ENCODE results near the gene AOPEP. TPM values are rescaled to one million over a fixed set of nuclear protein-coding genes. Genes with fewer than 3 reads are reported as not detected.

The AOPEP gene
- polyA plus RNA-seq, 1 donor, result 44.3 TPM

DNA sequence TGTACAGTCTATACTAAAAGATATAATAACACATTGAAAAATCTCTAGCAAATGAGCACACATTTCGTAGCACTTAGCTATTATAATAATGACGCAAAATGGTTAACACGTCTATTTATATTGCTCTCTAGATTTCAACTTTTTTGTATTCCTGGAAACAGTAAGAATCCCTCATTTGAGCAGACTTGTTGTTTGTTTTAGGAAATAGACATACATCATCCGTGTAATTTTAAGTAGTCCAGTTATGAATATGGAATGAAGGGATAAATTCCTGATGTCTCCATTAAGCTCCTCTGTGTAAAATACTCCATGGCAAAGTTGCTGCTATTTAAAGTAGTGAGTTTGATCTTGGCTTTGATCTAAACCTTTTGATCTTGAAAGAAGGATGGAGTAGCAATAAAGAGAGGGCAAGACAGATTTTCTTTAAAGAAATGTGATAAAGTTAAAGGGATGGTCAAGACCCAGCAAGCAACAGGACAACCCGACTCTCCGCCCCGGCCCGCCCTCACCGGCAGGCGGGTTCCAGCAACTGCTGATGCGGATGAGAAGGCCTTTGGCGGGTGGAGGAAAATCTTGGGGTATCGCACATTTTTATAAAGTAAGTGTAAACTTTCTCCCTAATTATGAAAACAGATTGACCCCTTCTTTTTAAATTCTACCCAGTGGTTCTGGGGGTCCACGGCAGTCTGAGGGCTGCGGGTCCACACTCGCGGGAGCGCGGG, 277.4 kb downstream of the AOPEP start:
- Histone ChIP-seq H3K4me3 (ENCODE audit: low read length) (peak overlapping the region; percentile 87), H3K27me3 (ENCODE audit: control insufficient read depth, insufficient read depth, low read length) (no peaks in the 10 kb centered on the region), H3K27ac (ENCODE audit: low read length) (peak overlapping the region; percentile 98), H3K9me3 (ENCODE audit: control insufficient read depth, low read depth, low read length) (no peaks in the 10 kb centered on the region), H3K4me1 (ENCODE audit: control insufficient read depth, insufficient read depth, low read length) (peaks cover 15% of the 10 kb centered on the region), H3K36me3 (ENCODE audit: control insufficient read depth, insufficient read depth, low read length) (no peaks in the 10 kb centered on the region)
- DNase-seq, result peak in 1 of 2 donors; percentile 78
- 52% methylated on average over 2 of the region's 19 CpGs for WGBS (ENCODE audit: insufficient coverage, low lambda C conversion rate)

- Histone ChIP-seq H3K27ac (ENCODE audit: low read length) (peak overlapping the region; percentile 98), H3K9me3 (ENCODE audit: control insufficient read depth, low read depth, low read length) (no peaks in the 10 kb centered on the region), H3K36me3 (ENCODE audit: control insufficient read depth, insufficient read depth, low read length) (peaks cover 3% of the 10 kb centered on the region), H3K4me3 (ENCODE audit: low read length) (peak overlapping the region; percentile 87), H3K4me1 (ENCODE audit: control insufficient read depth, insufficient read depth, low read length) (peaks cover 15% of the 10 kb centered on the region), H3K27me3 (ENCODE audit: control insufficient read depth, insufficient read depth, low read length) (no peaks in the 10 kb centered on the region)
- WGBS (ENCODE audit: insufficient coverage, low lambda C conversion rate), result no CpG with 5 or more reads among the region's 133 CpGs
- peak in 1 of 2 donors; percentile 67 for DNase-seq
Observed at GRCh38 chr9:95004411-95005277, 278.1 kb downstream of the AOPEP start.

DNA sequence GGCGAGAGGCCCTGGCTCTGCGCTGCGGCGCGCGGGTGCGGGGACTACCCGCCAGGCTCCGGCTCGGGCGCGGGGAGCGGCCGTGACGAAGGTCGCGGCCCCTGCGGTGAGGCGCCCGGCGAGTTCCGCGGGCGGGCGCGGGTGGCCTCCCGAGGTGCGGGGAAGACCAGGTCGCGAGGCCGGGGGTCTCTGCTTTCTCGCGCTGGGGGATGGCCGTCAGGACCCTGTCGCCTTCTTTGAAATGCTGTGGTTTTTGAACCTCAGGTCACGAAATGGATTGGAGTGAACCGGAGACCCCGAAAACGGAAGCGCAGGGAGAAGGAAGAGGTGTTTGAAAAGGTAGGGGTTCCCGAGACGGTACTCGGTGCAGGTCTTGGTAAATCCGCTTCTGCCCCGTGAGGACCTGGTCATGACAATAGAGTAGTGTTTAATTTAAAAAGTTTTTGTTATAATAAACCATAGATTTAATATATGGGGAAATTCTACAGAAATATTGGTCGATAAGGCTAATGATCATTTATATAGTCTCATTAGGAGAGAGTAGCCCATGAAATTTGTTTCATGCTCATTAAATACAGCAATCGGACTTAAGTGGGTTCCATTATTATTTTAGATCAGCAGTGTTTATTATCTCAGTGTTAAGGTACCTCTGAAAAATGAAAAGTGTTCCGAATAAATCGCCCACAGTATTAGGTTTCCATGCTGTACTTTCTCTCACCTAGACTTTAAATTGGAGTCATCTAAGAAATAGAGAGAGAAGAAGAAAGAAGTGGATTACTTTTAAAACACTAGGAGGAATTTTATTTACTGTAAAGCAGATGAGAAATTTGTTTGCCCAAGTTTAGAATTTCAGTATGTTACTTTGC, 279.0 kb downstream of the AOPEP start:
- peaks cover 15% of the 10 kb centered on the region for H3K4me1 ChIP-seq (ENCODE audit: control insufficient read depth, insufficient read depth, low read length)
- peak in 1 of 2 donors; percentile 71 for DNase-seq

DNA sequence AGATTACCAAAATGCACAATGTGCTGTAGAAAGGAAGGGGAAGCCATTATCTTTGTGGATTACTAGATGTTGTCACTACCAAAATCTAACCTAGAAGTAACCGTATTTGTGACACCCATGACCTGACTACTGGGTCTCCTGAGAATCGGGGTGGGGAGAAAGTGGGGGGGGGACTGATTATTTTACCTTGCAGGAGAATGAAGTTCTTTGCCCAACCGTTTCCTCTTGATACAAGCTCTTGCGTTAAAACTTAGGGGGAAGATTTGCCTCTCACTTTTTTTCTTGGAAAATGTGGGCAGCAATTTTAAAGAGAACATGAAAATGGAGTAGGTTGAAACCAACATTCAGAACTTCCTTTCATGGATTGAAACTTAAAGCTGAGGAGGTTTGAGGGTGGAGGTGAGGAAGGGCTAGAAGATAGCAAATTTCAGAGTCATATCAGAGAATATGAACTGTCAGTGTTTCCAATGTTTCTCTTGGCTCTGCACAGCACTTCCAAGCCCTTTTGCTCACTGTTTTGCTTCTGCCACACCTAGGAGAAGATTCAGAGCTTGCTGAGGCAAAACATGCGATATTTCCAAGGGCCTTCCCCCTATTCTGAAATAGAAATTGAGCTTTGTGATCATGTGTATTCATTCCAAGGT, 280.8 kb downstream of the AOPEP start:
- Histone ChIP-seq H3K4me1 (ENCODE audit: control insufficient read depth, insufficient read depth, low read length) (peaks cover 15% of the 10 kb centered on the region), H3K27me3 (ENCODE audit: control insufficient read depth, insufficient read depth, low read length) (no peaks in the 10 kb centered on the region), H3K27ac (ENCODE audit: low read length) (peak overlapping the region; percentile 85), H3K36me3 (ENCODE audit: control insufficient read depth, insufficient read depth, low read length) (peaks cover 15% of the 10 kb centered on the region), H3K4me3 (ENCODE audit: low read length) (peak overlapping the region; percentile 74), H3K9me3 (ENCODE audit: control insufficient read depth, low read depth, low read length) (no peaks in the 10 kb centered on the region)
- DNase-seq, result no peak
- 50% methylated on average over 2 of the region's 5 CpGs for WGBS (ENCODE audit: insufficient coverage, low lambda C conversion rate)

More for the DNA sequence above, 279.0 kb downstream of the AOPEP start:
- WGBS (ENCODE audit: insufficient coverage, low lambda C conversion rate), result 68% methylated on average over 3 of the region's 49 CpGs
- H3K4me3 ChIP-seq (ENCODE audit: low read length), result peak overlapping the region; percentile 74
- no peaks in the 10 kb centered on the region for H3K9me3 ChIP-seq (ENCODE audit: control insufficient read depth, low read depth, low read length)
- H3K36me3 ChIP-seq (ENCODE audit: control insufficient read depth, insufficient read depth, low read length), result peaks cover 7% of the 10 kb centered on the region
- H3K27me3 ChIP-seq (ENCODE audit: control insufficient read depth, insufficient read depth, low read length), result no peaks in the 10 kb centered on the region
- H3K27ac ChIP-seq (ENCODE audit: low read length), result peak overlapping the region; percentile 85

- peak overlapping the region; percentile 17 for H3K4me3 ChIP-seq (ENCODE audit: low read length)
- peak overlapping the region; percentile 85 for H3K27ac ChIP-seq (ENCODE audit: low read length)
- no CpG with 5 or more reads among the region's 15 CpGs for WGBS (ENCODE audit: insufficient coverage, low lambda C conversion rate)
- H3K27me3 ChIP-seq (ENCODE audit: control insufficient read depth, insufficient read depth, low read length), result no peaks in the 10 kb centered on the region
- H3K36me3 ChIP-seq (ENCODE audit: control insufficient read depth, insufficient read depth, low read length), result peaks cover 17% of the 10 kb centered on the region
- peak; percentile 52 to 73 for DNase-seq
- no peaks in the 10 kb centered on the region for H3K9me3 ChIP-seq (ENCODE audit: control insufficient read depth, low read depth, low read length)
- H3K4me1 ChIP-seq (ENCODE audit: control insufficient read depth, insufficient read depth, low read length), result peaks cover 10% of the 10 kb centered on the region
Observed at GRCh38 chr9:95008151-95008771, 281.8 kb downstream of the AOPEP start.

DNA sequence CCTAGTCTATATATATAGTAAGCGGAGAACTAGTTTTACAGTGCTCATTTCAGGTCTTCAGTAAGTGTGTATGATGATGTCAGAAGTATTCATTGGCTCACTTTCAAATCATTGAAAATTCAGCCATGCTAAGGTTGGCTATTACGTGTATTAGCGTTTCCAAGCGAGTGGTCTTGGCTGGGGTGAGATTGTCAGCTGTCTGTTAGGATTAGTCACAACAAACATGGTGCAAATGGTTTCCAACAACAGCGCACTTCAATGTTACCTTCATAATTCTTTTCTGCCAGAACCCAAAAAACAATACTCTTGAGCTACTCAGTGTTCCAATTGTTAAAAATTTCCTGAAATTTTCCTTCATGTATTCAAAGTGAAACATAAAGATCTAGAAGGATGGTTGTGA, 283.0 kb downstream of the AOPEP start:
- DNase-seq, result no peak
- no peaks in the 10 kb centered on the region for H3K27me3 ChIP-seq (ENCODE audit: control insufficient read depth, insufficient read depth, low read length)
- peaks cover 10% of the 10 kb centered on the region for H3K4me1 ChIP-seq (ENCODE audit: control insufficient read depth, insufficient read depth, low read length)
- peaks cover 20% of the 10 kb centered on the region for H3K36me3 ChIP-seq (ENCODE audit: control insufficient read depth, insufficient read depth, low read length)
- H3K4me3 ChIP-seq (ENCODE audit: low read length), result no peak overlapping the region
- WGBS (ENCODE audit: insufficient coverage, low lambda C conversion rate), result no CpG with 5 or more reads among the region's 5 CpGs
- peak overlapping the region; percentile 24 for H3K27ac ChIP-seq (ENCODE audit: low read length)
- H3K9me3 ChIP-seq (ENCODE audit: control insufficient read depth, low read depth, low read length), result no peaks in the 10 kb centered on the region

GRCh38 chr9:95010431-95010838, 283.9 kb downstream of the AOPEP start:
- H3K4me3 ChIP-seq (ENCODE audit: low read length), result no peak overlapping the region
- H3K36me3 ChIP-seq (ENCODE audit: control insufficient read depth, insufficient read depth, low read length), result peaks cover 23% of the 10 kb centered on the region
- no peaks in the 10 kb centered on the region for H3K9me3 ChIP-seq (ENCODE audit: control insufficient read depth, low read depth, low read length)
- peak overlapping the region; percentile 20 for H3K27ac ChIP-seq (ENCODE audit: low read length)
- no peak for DNase-seq
- H3K4me1 ChIP-seq (ENCODE audit: control insufficient read depth, insufficient read depth, low read length), result peaks cover 10% of the 10 kb centered on the region
- H3K27me3 ChIP-seq (ENCODE audit: control insufficient read depth, insufficient read depth, low read length), result no peaks in the 10 kb centered on the region
- 90% methylated on average over 3 of the region's 5 CpGs for WGBS (ENCODE audit: insufficient coverage, low lambda C conversion rate)

GRCh38 chr9:95012035-95012708, 285.7 kb downstream of the AOPEP start:
- H3K36me3 ChIP-seq (ENCODE audit: control insufficient read depth, insufficient read depth, low read length), result peaks cover 35% of the 10 kb centered on the region
- H3K4me1 ChIP-seq (ENCODE audit: control insufficient read depth, insufficient read depth, low read length), result peaks cover 10% of the 10 kb centered on the region
- H3K4me3 ChIP-seq (ENCODE audit: low read length), result no peak overlapping the region
- no peak overlapping the region for H3K27ac ChIP-seq (ENCODE audit: low read length)
- H3K27me3 ChIP-seq (ENCODE audit: control insufficient read depth, insufficient read depth, low read length), result no peaks in the 10 kb centered on the region
- H3K9me3 ChIP-seq (ENCODE audit: control insufficient read depth, low read depth, low read length), result no peaks in the 10 kb centered on the region
- DNase-seq, result no peak
- 93% methylated on average over 3 of the region's 7 CpGs for WGBS (ENCODE audit: insufficient coverage, low lambda C conversion rate)

DNA sequence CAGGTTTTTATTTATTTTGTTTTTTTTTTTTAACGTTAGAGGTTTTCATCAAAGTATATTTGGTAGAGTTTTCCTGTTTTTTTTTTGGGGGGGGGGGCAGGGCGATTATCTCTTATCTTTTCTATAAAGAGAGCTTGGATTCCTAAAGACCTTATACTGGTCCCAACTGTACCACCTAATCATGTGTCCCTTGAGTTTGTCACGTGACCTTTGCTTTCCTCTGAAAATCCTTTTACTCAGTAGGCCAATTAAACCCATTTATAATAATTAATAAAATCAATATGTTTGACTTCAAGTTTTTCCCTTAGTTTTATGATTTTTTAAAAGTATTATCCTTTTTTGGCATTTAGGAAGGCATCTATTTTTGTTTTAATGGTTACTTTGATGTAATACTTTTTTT, 286.4 kb downstream of the AOPEP start:
- H3K4me3 ChIP-seq (ENCODE audit: low read length), result no peak overlapping the region
- no peaks in the 10 kb centered on the region for H3K9me3 ChIP-seq (ENCODE audit: control insufficient read depth, low read depth, low read length)
- H3K4me1 ChIP-seq (ENCODE audit: control insufficient read depth, insufficient read depth, low read length), result peaks cover 6% of the 10 kb centered on the region
- H3K27ac ChIP-seq (ENCODE audit: low read length), result no peak overlapping the region
- peaks cover 39% of the 10 kb centered on the region for H3K36me3 ChIP-seq (ENCODE audit: control insufficient read depth, insufficient read depth, low read length)
- WGBS (ENCODE audit: insufficient coverage, low lambda C conversion rate), result no CpG with 5 or more reads among the region's 3 CpGs
- no peak for DNase-seq
- H3K27me3 ChIP-seq (ENCODE audit: control insufficient read depth, insufficient read depth, low read length), result no peaks in the 10 kb centered on the region

All from large intestine (tissue), 3 donors.